Lower leg skin (tissue), 3 donors: ENCODE results near the gene PIGQ.

ENCODE experiments used
- POLR2A ChIP-seq, 2 donors: fragments of 450-650 bp; IDR thresholded peaks; one replicate each; pipeline ENCODE4 v1.6.1; 2016 to 2017; ENCODE audit warnings: antibody characterized with exemption in 2 of 2, mild to moderate bottlenecking in 1 of 2, moderate library complexity in 1 of 2
- TF ChIP-seq, protein P1 (sequence below), 3 donors: fragments of 450-650 bp; IDR thresholded peaks; one replicate each; pipeline ENCODE4 v1.5.1; 2016; ENCODE audit warnings: antibody characterized with exemption in 3 of 3, mild to moderate bottlenecking in 3 of 3, moderate library complexity in 2 of 3

DNA sequence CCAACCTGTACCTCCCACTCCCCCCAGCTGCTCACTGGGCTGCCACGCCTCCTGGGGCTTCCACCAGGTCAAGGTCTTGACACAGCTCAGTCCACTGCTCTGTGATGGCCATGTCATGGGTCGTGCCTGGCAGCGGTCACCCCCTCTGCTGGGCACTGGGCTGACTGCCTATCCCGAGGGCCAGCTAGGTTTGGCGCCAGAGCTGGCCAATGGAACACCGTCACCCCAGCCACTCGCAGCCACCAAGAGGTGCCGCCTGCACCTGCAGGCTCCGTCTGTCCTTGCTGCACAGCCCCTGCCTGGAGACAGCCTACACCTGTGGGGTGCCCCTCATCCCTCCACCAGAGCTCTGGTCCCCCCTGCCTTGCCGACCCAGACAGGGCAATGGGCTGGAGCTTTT lies 15.6 kb downstream of the PIGQ start:
- TF ChIP-seq, protein P1, sequence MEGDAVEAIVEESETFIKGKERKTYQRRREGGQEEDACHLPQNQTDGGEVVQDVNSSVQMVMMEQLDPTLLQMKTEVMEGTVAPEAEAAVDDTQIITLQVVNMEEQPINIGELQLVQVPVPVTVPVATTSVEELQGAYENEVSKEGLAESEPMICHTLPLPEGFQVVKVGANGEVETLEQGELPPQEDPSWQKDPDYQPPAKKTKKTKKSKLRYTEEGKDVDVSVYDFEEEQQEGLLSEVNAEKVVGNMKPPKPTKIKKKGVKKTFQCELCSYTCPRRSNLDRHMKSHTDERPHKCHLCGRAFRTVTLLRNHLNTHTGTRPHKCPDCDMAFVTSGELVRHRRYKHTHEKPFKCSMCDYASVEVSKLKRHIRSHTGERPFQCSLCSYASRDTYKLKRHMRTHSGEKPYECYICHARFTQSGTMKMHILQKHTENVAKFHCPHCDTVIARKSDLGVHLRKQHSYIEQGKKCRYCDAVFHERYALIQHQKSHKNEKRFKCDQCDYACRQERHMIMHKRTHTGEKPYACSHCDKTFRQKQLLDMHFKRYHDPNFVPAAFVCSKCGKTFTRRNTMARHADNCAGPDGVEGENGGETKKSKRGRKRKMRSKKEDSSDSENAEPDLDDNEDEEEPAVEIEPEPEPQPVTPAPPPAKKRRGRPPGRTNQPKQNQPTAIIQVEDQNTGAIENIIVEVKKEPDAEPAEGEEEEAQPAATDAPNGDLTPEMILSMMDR (IDR thresholded peaks at IDR 0.05): no peak
- TF ChIP-seq POLR2A (IDR thresholded peaks at IDR 0.05): no peak
